Bladder microvascular endothelial cell (primary cell): Measurements from ENCODE around the gene SUPV3L1. TPM values are rescaled to one million over a fixed set of nuclear protein-coding genes. Genes with fewer than 3 reads are reported as not detected.

Source experiments
- total RNA-seq: library from RNA; depleted of rRNA; stranded (reverse); fragments of >200 nt; gene quantifications from 2 replicates; pipeline ENCODE4 v1.2.3, GENCODE V29; 2014

SUPV3L1 gene
- 18.1 and 30.3 TPM in 2 replicates for total RNA-seq

DNA sequence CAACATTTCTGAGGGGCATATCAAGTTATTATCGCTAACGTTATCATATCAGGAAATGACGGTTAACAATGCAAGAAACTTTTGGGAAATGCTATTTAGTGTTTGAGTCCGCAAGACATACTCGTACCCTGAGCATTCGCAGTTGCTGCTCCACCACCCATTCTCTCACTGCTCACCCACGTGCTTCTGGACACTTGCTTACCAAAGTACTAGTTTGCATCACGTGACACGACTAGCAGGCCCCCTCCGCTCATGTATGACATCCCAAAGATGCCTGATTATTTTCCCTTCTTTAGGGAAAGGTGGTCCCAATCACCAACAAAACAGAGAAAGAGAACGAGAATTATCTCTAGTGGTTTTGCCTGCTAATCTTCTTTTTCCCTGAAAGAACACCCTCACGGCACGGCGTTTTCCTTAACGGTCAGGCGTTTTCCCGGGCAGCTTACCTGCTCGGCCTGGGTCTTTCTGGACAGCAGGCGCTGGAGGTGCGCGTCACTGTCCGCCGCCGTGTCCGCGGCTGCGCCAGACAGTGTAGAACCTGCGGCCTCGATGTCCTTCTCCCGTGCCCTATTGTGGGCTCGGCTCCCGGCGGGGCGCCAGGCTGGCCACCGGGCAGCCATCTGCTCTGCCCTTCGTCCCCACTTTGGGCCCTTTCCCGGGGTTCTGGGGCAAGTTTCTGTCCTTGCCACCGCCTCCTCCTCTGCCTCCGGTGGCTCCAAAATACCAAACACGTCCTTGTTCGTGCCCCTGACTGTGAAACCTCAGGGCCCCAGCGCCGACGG lies at the start of gene SUPV3L1:
TSS of gene SUPV3L1 (plus strand) at position 492 of the 782 bp plus-strand sequence. CDS start at position 550, 58 bp downstream.

DNA sequence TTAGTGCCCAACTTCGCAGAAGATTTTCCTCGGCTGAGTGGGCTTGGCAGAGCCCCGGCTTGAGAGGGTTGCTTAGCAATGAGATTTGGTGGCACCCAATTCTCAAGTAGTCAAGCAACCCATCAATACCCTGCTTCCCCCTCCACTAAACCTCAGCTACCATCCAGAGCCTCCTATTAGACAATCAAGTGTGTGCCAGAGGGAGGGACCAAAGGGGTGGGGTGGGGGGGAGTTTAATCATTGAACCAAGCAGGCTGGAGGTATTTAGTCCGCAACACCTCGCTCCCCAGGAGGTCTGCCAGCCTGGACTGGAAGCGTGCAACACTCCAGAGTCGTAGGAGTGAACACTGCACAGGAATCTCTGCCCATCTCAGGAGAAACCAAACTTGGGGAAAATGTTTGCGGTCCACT lies 40.0 kb downstream of the SUPV3L1 start, which contains the start of gene HKDC1:
TSS of gene HKDC1 (plus strand) at position 292 of the 411 bp plus-strand sequence. CDS start at position 396, 104 bp downstream.

Other genes with a start within 250 kb of the SUPV3L1 start
- 46.5 and 99.9 TPM in 2 replicates for gene DDX21, start 224.1 kb upstream of the SUPV3L1 start, total RNA-seq
- 31.2 and 50.4 TPM in 2 replicates for gene KIFBP, start 191.4 kb upstream of the SUPV3L1 start, total RNA-seq
- 311 and 523 TPM in 2 replicates for gene SRGN, start 92.1 kb upstream of the SUPV3L1 start, total RNA-seq
- 28.5 and 38.0 TPM in 2 replicates for gene VPS26A, start 56.1 kb upstream of the SUPV3L1 start, total RNA-seq
- gene HKDC1, start 40.1 kb downstream of the SUPV3L1 start, total RNA-seq, result 0.06 and 0.16 TPM in 2 replicates
- gene HK1, start 98.3 kb downstream of the SUPV3L1 start, total RNA-seq, result 105 and 146 TPM in 2 replicates
- gene TACR2, start 236.7 kb downstream of the SUPV3L1 start, total RNA-seq, result 0.06 TPM in 1 of 2 replicates, not detected in the other